GM19043 (cell line): ENCODE results near the gene BRD3.

Experiments
- ATAC-seq: cut with Tn5 transposase; IDR thresholded peaks from one replicate; pipeline ENCODE4 v1.9.1; 2021; ENCODE audit warnings: low read depth; ENCODE audit not compliant: unreplicated experiment

Gene BRD3

GRCh38 chr9:134040176-134040565, 27.7 kb downstream of the BRD3 start:
- no peak for ATAC-seq

- no peak for ATAC-seq
These were observed 28.2 kb downstream of the BRD3 start for GRCh38 chr9:134039386-134040175.

- no peak for ATAC-seq
These were observed 30.2 kb downstream of the BRD3 start for GRCh38 chr9:134037641-134038040.

- no peak for ATAC-seq
These were observed 31.7 kb downstream of the BRD3 start for GRCh38 chr9:134036130-134036529.

- ATAC-seq = no peak
These were observed 32.5 kb downstream of the BRD3 start for GRCh38 chr9:134035041-134036039.

- ATAC-seq = no peak
These were observed 33.4 kb downstream of the BRD3 start for GRCh38 chr9:134034215-134035040.

- no peak for ATAC-seq
These were observed 34.2 kb downstream of the BRD3 start for GRCh38 chr9:134033516-134034214.

- no peak for ATAC-seq
These were observed 35.2 kb downstream of the BRD3 start for GRCh38 chr9:134032456-134033222.

- ATAC-seq = no peak
These were observed 36.0 kb downstream of the BRD3 start for GRCh38 chr9:134031783-134032182.

- ATAC-seq = no peak
These were observed 36.9 kb downstream of the BRD3 start for GRCh38 chr9:134030821-134031470.

GRCh38 chr9:134029248-134030226, 38.3 kb downstream of the BRD3 start:
- ATAC-seq = no peak

GRCh38 chr9:134028575-134029247, 39.1 kb downstream of the BRD3 start:
- ATAC-seq = no peak

GRCh38 chr9:134028076-134028475, 39.8 kb downstream of the BRD3 start:
- ATAC-seq = no peak

GRCh38 chr9:134027561-134027960, 40.3 kb downstream of the BRD3 start:
- no peak for ATAC-seq

- ATAC-seq = no peak
These were observed 40.8 kb downstream of the BRD3 start for GRCh38 chr9:134026981-134027380.

- no peak for ATAC-seq
These were observed 41.2 kb downstream of the BRD3 start for GRCh38 chr9:134026581-134026980.
